Smooth muscle cell (in vitro differentiated cells): Measurements from ENCODE around the gene STUB1. TPM values are rescaled to one million over a fixed set of nuclear protein-coding genes. Genes with fewer than 3 reads are reported as not detected.

Experiments used
- DNase-seq: peaks from one replicate; lab custom pipeline; 2025; ENCODE audit not compliant: unreplicated experiment; lab: John Stamatoyannopoulos, UW
- H2AFZ ChIP-seq: fragments of 200-600 bp; sonication (generic); 2 replicates; pipeline ENCODE4 v1.6.0; 2016; ENCODE audit warnings: antibody characterized with exemption, low read depth, mild to moderate bottlenecking
- H3F3A ChIP-seq: fragments of 200-600 bp; sonication (generic); 2 replicates; pipeline ENCODE4 v1.6.0; 2017; ENCODE audit warnings: antibody characterized with exemption, low read depth
- H3K27ac ChIP-seq: fragments of 200-600 bp; sonication (generic); 2 replicates; pipeline ENCODE4 v1.5.1; 2016; ENCODE audit warnings: low read depth, mild to moderate bottlenecking
- H3K27me3 ChIP-seq: fragments of 200-600 bp; sonication (generic); 2 replicates; pipeline ENCODE4 v1.6.1; 2016; ENCODE audit warnings: low read depth, mild to moderate bottlenecking
- H3K36me3 ChIP-seq: fragments of 200-600 bp; sonication (generic); 2 replicates; pipeline ENCODE4 v1.5.1; 2016; ENCODE audit warnings: low read depth
- H3K4me1 ChIP-seq: fragments of 200-600 bp; sonication (generic); 2 replicates; pipeline ENCODE4 v1.5.1; 2016; ENCODE audit warnings: low read depth
- H3K4me2 ChIP-seq: fragments of 200-600 bp; sonication (generic); 2 replicates; pipeline ENCODE4 v1.6.0; 2016; ENCODE audit warnings: mild to moderate bottlenecking
- H3K4me3 ChIP-seq: fragments of 200-600 bp; sonication (generic); 2 replicates; pipeline ENCODE4 v1.5.1; 2016; ENCODE audit warnings: mild to moderate bottlenecking
- H3K79me2 ChIP-seq: fragments of 200-600 bp; sonication (generic); 2 replicates; pipeline ENCODE4 v1.6.0; 2016; ENCODE audit warnings: low read depth, mild to moderate bottlenecking
- H3K9ac ChIP-seq: fragments of 200-600 bp; sonication (generic); 2 replicates; pipeline ENCODE4 v1.6.0; 2016; ENCODE audit warnings: low read depth
- H3K9me3 ChIP-seq: fragments of 200-600 bp; sonication (generic); replicated peaks from 2 replicates; pipeline ENCODE4 v1.5.1; 2016; ENCODE audit warnings: low read depth
- H4K20me1 ChIP-seq: fragments of 200-600 bp; sonication (generic); 2 replicates; pipeline ENCODE4 v1.6.0; 2016; ENCODE audit warnings: low read depth
- CTCF ChIP-seq: fragments of 200-600 bp; sonication (generic); IDR thresholded peaks from 2 replicates; pipeline ENCODE4 v1.5.1; 2017; ENCODE audit warnings: borderline replicate concordance, mild to moderate bottlenecking, antibody characterized with exemption; ENCODE audit not compliant: insufficient read depth, poor library complexity, severe bottlenecking
- WGBS: methylation state at CpG from one replicate; pipeline ENCODE4 v1.1.7; 2016; ENCODE audit warnings: low lambda C conversion rate; 5-methylcytosine and 5-hydroxymethylcytosine counted together
- polyA plus RNA-seq: library from polyadenylated mRNA; unstranded; fragments of >200 nt; fragmentation: Nextera tagmentation; extraction: Ambion mirVana; gene quantifications from 2 replicates; pipeline ENCODE4 v1.2.1, GENCODE V29; 2016
- total RNA-seq: library from RNA; depleted of rRNA; stranded (reverse); fragments of >200 nt; gene quantifications from 2 replicates; pipeline ENCODE4 v1.2.3, GENCODE V29; 2014

Gene STUB1
- total and polyA plus RNA-seq, 2 experiments from 2014 or later: 99.0 to 196 TPM

- Histone ChIP-seq H3K4me3 (peak within 1 kb of the TSS; percentile 44), H2AFZ (no peak within 1 kb of the TSS), H3K9me3 (no peaks in the 10 kb centered on the region), H3K27ac (no peak within 1 kb of the TSS), H3F3A (peaks cover 4% of the 10 kb centered on the region), H3K9ac (no peak within 1 kb of the TSS), H3K4me1 (peaks cover 6% of the 10 kb centered on the region), H3K79me2 (no peaks in the 10 kb centered on the region), H3K27me3 (no peaks in the 10 kb centered on the region), H3K36me3 (no peaks in the 10 kb centered on the region), H4K20me1 (peaks cover 16% of the 10 kb centered on the region), H3K4me2 (peak within 1 kb of the TSS; percentile 88)
- no peak for TF ChIP-seq CTCF
- peak; percentile 30 for DNase-seq
- WGBS: 10% methylated on average over 40 of the region's 73 CpGs
Measured at GRCh38 chr16:674968-675883, 5.0 kb upstream of the STUB1 start, which contains the start of gene RHBDL1. Gene RHBDL1, plus strand, starts transcription at chr16:675671. Its CDS starts 120 bp downstream, at chr16:675791.

- WGBS: 82% methylated on average over 13 of the region's 25 CpGs
- no peaks in the 10 kb centered on the region for H3K36me3 ChIP-seq
- no peaks in the 10 kb centered on the region for H3K9me3 ChIP-seq
- DNase-seq: no peak
- H3K27ac ChIP-seq: no peak overlapping the region
- peak overlapping the region; percentile 44 for H3K4me3 ChIP-seq
- no peaks in the 10 kb centered on the region for H3K27me3 ChIP-seq
- H3K79me2 ChIP-seq: peaks cover 5% of the 10 kb centered on the region
- H3K4me2 ChIP-seq: peak overlapping the region; percentile 88
- H3F3A ChIP-seq: peaks cover 4% of the 10 kb centered on the region
- no peak overlapping the region for H3K9ac ChIP-seq
- no peak overlapping the region for H2AFZ ChIP-seq
- H4K20me1 ChIP-seq: peaks cover 23% of the 10 kb centered on the region
- H3K4me1 ChIP-seq: peaks cover 9% of the 10 kb centered on the region
- TF ChIP-seq CTCF: no peak
Measured at GRCh38 chr16:675884-676564, 4.2 kb upstream of the STUB1 start.

- Histone ChIP-seq H2AFZ (no peak overlapping the region), H3K4me3 (no peak overlapping the region), H3K9me3 (no peaks in the 10 kb centered on the region), H4K20me1 (peaks cover 28% of the 10 kb centered on the region), H3K4me1 (peaks cover 14% of the 10 kb centered on the region), H3K36me3 (no peaks in the 10 kb centered on the region), H3K27ac (no peak overlapping the region), H3K79me2 (peaks cover 10% of the 10 kb centered on the region), H3K27me3 (no peaks in the 10 kb centered on the region), H3F3A (peaks cover 4% of the 10 kb centered on the region), H3K9ac (no peak overlapping the region), H3K4me2 (no peak overlapping the region)
- WGBS: 95% methylated on average over 17 of the region's 21 CpGs
- no peak for DNase-seq
- TF ChIP-seq CTCF: no peak
Measured at GRCh38 chr16:676565-676902, 3.7 kb upstream of the STUB1 start.
